Germinal center (tissue), 1 donor: ENCODE measurements around the gene TGFBR3L.
"Not testable (repeated sequence)": the region's sequence is repeated elsewhere in the genome, so short reads cannot be mapped to it uniquely, and the experiment has no call there.

ENCODE experiments used
- DNase-seq: peaks from one replicate; pipeline ENCODE4 v3.0.0; 2012; ENCODE audit warnings: mixed read lengths, low spot score

TGFBR3L gene

GRCh38 chr19:7961082-7961481 lies 46.5 kb downstream of the TGFBR3L start:
- DNase-seq, result not testable (repeated sequence)

- no peak for DNase-seq
Measured at GRCh38 chr19:7961920-7962626, 47.4 kb downstream of the TGFBR3L start.

- no peak for DNase-seq
Measured at GRCh38 chr19:7962644-7963268, 48.1 kb downstream of the TGFBR3L start.

- DNase-seq, result no peak
Measured at GRCh38 chr19:7963566-7963965, 48.9 kb downstream of the TGFBR3L start.

GRCh38 chr19:7965259-7965841 lies 50.7 kb downstream of the TGFBR3L start:
- DNase-seq, result no peak

- no peak for DNase-seq
Measured at GRCh38 chr19:7965921-7966665, 51.5 kb downstream of the TGFBR3L start.

GRCh38 chr19:7968008-7968795 lies 53.6 kb downstream of the TGFBR3L start:
- DNase-seq, result no peak
